Sigmoid colon (tissue), 7 donors: ENCODE results near the gene UBASH3A. TPM values are rescaled to one million over a fixed set of nuclear protein-coding genes. Genes with fewer than 3 reads are reported as not detected.

ENCODE experiments used
- DNase-seq: peaks from one replicate; pipeline ENCODE4 v3.0.0-alpha.2; 2019
- H3K27ac ChIP-seq, 4 donors: fragments of 200-600 bp; sonication (generic); one replicate each; pipeline ENCODE4 v1.5.1; 2016 to 2019; ENCODE audit warnings: mild to moderate bottlenecking in 1 of 4
- H3K27me3 ChIP-seq, 3 donors: fragments of 200-600 bp; sonication (generic); one replicate each; pipeline ENCODE4 v1.5.1; 2019; ENCODE audit warnings: mild to moderate bottlenecking in 1 of 3
- H3K36me3 ChIP-seq, 4 donors: fragments of 200-600 bp; sonication (generic); one replicate each; pipeline ENCODE4 v1.5.1; 2016 to 2019
- H3K4me1 ChIP-seq, 4 donors: fragments of 200-600 bp; sonication (generic); one replicate each; pipeline ENCODE4 v1.5.1; 2017 to 2019
- H3K4me3 ChIP-seq, 4 donors: fragments of 200-600 bp; sonication (generic); one replicate each; pipeline ENCODE4 v1.5.1; 2017 to 2019; ENCODE audit warnings: mild to moderate bottlenecking in 2 of 4, moderate library complexity in 1 of 4
- H3K9me3 ChIP-seq, 4 donors: fragments of 200-600 bp in 3 of 4; sonication (generic) in 3 of 4; one replicate each; pipeline versions ENCODE4 v1.5.1 to v1.6.1; 2013 to 2019
- EP300 ChIP-seq, 4 donors: sonication (generic); formaldehyde crosslinking; IDR thresholded peaks; one replicate each; pipeline ENCODE4 v1.6.1; 2017; ENCODE audit warnings: antibody characterized with exemption in 4 of 4
- POLR2A ChIP-seq, 2 donors: fragments of 450-650 bp; IDR thresholded peaks; one replicate each; pipeline ENCODE4 v1.6.1; 2016; ENCODE audit warnings: antibody characterized with exemption in 2 of 2, mild to moderate bottlenecking in 2 of 2, moderate library complexity in 2 of 2
- POLR2AphosphoS5 ChIP-seq, 4 donors: sonication (generic); formaldehyde crosslinking; IDR thresholded peaks; one replicate each; pipeline ENCODE4 v1.6.1; 2017; ENCODE audit warnings: antibody characterized with exemption in 4 of 4
- WGBS, 2 donors: extraction: QIAGEN DNeasy Blood & Tissue Kit; methylation state at CpG; one replicate each; pipeline ENCODE4 v1.1.7; 2013; 5-methylcytosine and 5-hydroxymethylcytosine counted together
- intact Hi-C: fragments of 100-400 bp; cut with DNase I; formaldehyde crosslinking; loops from one replicate; pipeline ENCODE4 v1.15.1; 2023
- polyA plus RNA-seq, 3 donors: library from polyadenylated mRNA; stranded (reverse); fragments of 200-250 nt; gene quantifications; one replicate each; pipeline ENCODE4 v1.2.3, GENCODE V29; 2013
- total RNA-seq, 4 donors: library from RNA; depleted of rRNA; stranded (reverse); fragments of >200 nt; gene quantifications; one replicate each; pipeline ENCODE4 v1.1.0, GENCODE V29; 2016
- TF ChIP-seq, protein P1 (sequence below), 4 experiments: fragments of 450-650 bp in 3 of 4; fragments of 200-600 bp in 1 of 4; IDR thresholded peaks; one replicate each; pipeline ENCODE4 v1.5.1; 2016 to 2019; ENCODE audit warnings: antibody characterized with exemption in 4 of 4, mild to moderate bottlenecking in 3 of 4, moderate library complexity in 2 of 4
- donor health status: healthy with polysubstance abuse.
- donor health status: Bipolar disorder and iron deficiency.
- donor health status: healthy.

The UBASH3A gene
- total and polyA plus RNA-seq, 7 donors, result 3.9 TPM; not detected in 6

DNA sequence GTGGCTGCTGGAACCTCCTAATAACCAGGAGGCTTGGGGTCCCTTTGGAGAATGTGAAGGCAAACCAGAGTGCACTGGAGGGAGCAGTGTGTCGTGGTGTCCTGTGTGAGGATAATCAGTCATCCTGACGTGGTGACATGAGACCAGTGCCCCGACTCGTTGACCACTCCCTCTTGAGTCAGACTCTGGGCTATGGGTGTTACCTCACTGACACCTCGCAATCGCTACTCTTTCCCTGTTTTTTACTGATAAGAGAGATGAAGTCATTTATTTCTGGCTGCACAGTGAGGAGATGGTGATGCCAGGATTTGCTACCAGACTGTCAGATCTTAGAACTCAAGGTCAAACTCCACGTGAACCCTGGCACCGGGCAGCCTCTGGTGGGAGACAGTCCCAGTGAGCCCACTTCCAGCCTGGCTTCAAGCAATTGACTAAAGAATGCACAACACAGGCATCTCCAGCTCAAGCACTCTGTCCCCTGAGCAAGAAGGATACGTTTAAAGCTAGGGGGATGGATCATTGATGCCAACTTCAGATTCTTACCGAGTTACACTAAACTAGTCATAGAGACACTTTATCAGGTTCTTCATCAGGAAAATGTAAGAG, 30.3 kb downstream of the UBASH3A start:
- no peak overlapping the region for H3K27ac ChIP-seq
- no peaks in the 10 kb centered on the region for H3K4me1 ChIP-seq
- no peak for DNase-seq
- no peaks in the 10 kb centered on the region for H3K36me3 ChIP-seq
- peaks cover 0 to 29% (median 12%) of the 10 kb centered on the region in 3 donors for H3K27me3 ChIP-seq
- no peak overlapping the region for H3K4me3 ChIP-seq
- TF ChIP-seq EP300 (IDR thresholded peaks at IDR 0.05) (no peak), POLR2AphosphoS5 (IDR thresholded peaks at IDR 0.05) (no peak), POLR2A (IDR thresholded peaks at IDR 0.05) (no peak)
- TF ChIP-seq, protein P1, sequence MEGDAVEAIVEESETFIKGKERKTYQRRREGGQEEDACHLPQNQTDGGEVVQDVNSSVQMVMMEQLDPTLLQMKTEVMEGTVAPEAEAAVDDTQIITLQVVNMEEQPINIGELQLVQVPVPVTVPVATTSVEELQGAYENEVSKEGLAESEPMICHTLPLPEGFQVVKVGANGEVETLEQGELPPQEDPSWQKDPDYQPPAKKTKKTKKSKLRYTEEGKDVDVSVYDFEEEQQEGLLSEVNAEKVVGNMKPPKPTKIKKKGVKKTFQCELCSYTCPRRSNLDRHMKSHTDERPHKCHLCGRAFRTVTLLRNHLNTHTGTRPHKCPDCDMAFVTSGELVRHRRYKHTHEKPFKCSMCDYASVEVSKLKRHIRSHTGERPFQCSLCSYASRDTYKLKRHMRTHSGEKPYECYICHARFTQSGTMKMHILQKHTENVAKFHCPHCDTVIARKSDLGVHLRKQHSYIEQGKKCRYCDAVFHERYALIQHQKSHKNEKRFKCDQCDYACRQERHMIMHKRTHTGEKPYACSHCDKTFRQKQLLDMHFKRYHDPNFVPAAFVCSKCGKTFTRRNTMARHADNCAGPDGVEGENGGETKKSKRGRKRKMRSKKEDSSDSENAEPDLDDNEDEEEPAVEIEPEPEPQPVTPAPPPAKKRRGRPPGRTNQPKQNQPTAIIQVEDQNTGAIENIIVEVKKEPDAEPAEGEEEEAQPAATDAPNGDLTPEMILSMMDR (IDR thresholded peaks at IDR 0.05), result no peak
- intact Hi-C loops, result no loop called here
- H3K9me3 ChIP-seq, result peaks cover 0 to 10% (median 3%) of the 10 kb centered on the region in 4 donors
- WGBS, 2 donors, result 31 to 66% methylated on average over 10 of the region's 10 CpGs

DNA sequence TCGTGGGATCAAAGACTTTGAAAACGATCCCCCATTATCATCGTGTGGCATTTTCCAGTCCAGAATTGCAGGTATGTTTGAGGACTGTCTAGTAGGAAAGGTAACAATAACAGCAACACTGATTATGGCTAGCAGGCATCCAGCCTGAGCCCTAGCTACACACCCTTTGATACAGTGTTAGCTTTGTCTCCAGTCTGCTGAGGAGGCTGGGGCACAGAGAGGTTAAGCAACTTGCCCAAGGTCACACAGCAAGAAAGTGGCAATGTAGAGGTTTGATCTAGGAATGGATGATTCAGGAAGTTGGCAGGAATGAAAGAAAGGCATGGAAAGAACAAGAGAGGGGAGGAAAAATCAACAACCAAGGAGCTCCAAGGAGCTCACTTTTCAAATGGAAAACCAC, 31.2 kb downstream of the UBASH3A start:
- peaks cover 0 to 10% (median 3%) of the 10 kb centered on the region in 4 donors for H3K9me3 ChIP-seq
- no peaks in the 10 kb centered on the region for H3K36me3 ChIP-seq
- TF ChIP-seq, protein P1 (IDR thresholded peaks at IDR 0.05), result no peak
- no peak for TF ChIP-seq EP300 (IDR thresholded peaks at IDR 0.05)
- no peak for TF ChIP-seq POLR2A (IDR thresholded peaks at IDR 0.05)
- TF ChIP-seq POLR2AphosphoS5 (IDR thresholded peaks at IDR 0.05), result no peak
- peaks cover 0 to 29% (median 12%) of the 10 kb centered on the region in 3 donors for H3K27me3 ChIP-seq
- WGBS, 2 donors, result 72 to 78% methylated on average over 3 of the region's 3 CpGs
- H3K4me1 ChIP-seq, result no peaks in the 10 kb centered on the region
- no peak overlapping the region for H3K27ac ChIP-seq
- H3K4me3 ChIP-seq, result no peak overlapping the region
- DNase-seq, result no peak
- intact Hi-C loops, result no loop called here

DNA sequence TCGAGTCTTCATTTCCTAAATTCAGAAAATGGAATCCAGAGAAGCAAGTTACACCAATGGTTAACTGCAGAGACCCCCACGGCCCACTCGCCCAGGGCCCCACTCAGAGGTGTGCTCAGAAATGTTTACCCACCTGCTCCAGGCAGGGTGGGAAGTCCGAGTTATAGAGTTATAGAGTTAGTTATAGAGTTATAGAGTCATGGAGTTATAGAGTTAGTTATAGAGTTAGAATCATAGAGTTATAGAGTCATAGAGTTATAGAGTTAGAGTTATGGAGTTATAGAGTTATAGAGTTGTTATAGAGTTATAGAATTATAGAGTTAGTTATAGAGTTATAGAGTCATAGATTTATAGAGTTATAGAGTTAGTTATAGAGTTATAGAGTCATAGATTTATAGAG, 31.7 kb downstream of the UBASH3A start:
- intact Hi-C loops, result no loop called here
- 35 to 65% methylated on average over 4 of the region's 4 CpGs for WGBS, 2 donors
- H3K27me3 ChIP-seq, result peaks cover 0 to 29% (median 12%) of the 10 kb centered on the region in 3 donors

DNA sequence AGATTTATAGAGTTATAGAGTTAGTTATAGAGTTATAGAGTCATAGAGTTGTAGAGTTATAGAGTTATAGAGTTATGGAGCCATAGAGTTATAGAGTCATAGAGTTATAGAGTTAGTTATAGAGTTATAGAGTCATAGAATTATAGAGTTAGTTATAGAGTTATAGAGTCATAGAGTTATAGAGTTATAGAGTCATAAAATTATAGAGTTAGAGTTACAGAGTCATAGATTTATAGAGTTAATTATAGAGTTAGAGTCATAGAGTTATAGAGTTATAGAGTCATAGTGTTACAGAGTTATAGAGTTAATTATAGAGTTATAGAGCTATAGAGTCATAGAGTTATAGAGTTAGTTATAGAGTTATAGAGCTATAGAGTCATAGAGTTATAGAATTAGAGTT, 32.1 kb downstream of the UBASH3A start:
- Histone ChIP-seq H3K27ac (no peak overlapping the region), H3K9me3 (peaks cover 0 to 10% (median 3%) of the 10 kb centered on the region in 4 donors), H3K4me3 (no peak overlapping the region), H3K27me3 (peaks cover 0 to 29% (median 12%) of the 10 kb centered on the region in 3 donors), H3K36me3 (no peaks in the 10 kb centered on the region), H3K4me1 (no peaks in the 10 kb centered on the region)
- intact Hi-C loops, result no loop called here
- TF ChIP-seq POLR2A (IDR thresholded peaks at IDR 0.05), result no peak
- no peak for TF ChIP-seq POLR2AphosphoS5 (IDR thresholded peaks at IDR 0.05)
- TF ChIP-seq, protein P1 (IDR thresholded peaks at IDR 0.05), result no peak
- no peak for DNase-seq

More for the DNA sequence above, 31.7 kb downstream of the UBASH3A start:
- H3K36me3 ChIP-seq, result no peaks in the 10 kb centered on the region
- TF ChIP-seq POLR2AphosphoS5 (IDR thresholded peaks at IDR 0.05), result no peak
- TF ChIP-seq EP300 (IDR thresholded peaks at IDR 0.05), result no peak
- no peak for TF ChIP-seq POLR2A (IDR thresholded peaks at IDR 0.05)
- TF ChIP-seq, protein P1 (IDR thresholded peaks at IDR 0.05), result no peak
- H3K4me1 ChIP-seq, result no peaks in the 10 kb centered on the region
- peaks cover 0 to 10% (median 3%) of the 10 kb centered on the region in 4 donors for H3K9me3 ChIP-seq
- H3K27ac ChIP-seq, result no peak overlapping the region
- no peak overlapping the region for H3K4me3 ChIP-seq
- DNase-seq, result no peak

DNA sequence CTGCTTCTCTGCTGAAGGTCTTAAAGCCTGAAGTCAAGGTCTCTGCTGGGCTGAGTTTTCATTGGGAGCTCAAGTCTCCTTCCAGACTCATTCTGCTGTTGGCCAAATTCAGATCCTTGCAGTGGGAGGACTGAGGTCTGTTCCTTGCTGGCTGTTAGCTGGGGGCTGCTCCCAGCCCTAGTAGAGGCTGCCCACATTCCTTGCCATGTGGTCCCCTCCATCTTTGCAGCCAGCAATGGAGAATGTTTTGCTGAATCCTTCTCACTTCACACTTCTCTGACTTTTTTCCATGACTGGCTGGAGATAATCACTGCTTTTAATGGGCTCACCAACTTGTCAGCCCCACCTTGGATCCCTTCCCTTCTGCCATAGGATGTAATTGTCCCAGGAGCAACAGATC, 33.2 kb downstream of the UBASH3A start:
- H3K27ac ChIP-seq, result no peak overlapping the region
- intact Hi-C loops, result no loop called here
- TF ChIP-seq POLR2AphosphoS5 (IDR thresholded peaks at IDR 0.05), result no peak
- no peak for TF ChIP-seq POLR2A (IDR thresholded peaks at IDR 0.05)
- TF ChIP-seq, protein P1 (IDR thresholded peaks at IDR 0.05), result no peak
- no peak for TF ChIP-seq EP300 (IDR thresholded peaks at IDR 0.05)
- no peaks in the 10 kb centered on the region for H3K4me1 ChIP-seq
- no peak overlapping the region for H3K4me3 ChIP-seq
- DNase-seq, result no peak
- no peaks in the 10 kb centered on the region for H3K36me3 ChIP-seq
- peaks cover 0 to 10% (median 3%) of the 10 kb centered on the region in 4 donors for H3K9me3 ChIP-seq
- H3K27me3 ChIP-seq, result peaks cover 0 to 29% (median 12%) of the 10 kb centered on the region in 3 donors
